NCI-H146 (cell line): ENCODE results near the gene ZBTB2.
A peak's percentile ranks its signal among the peaks of the same experiment; 100 is the strongest.

Experiments
- DNase-seq: peaks from one replicate; lab custom pipeline; 2025; lab: John Stamatoyannopoulos, UW

Gene ZBTB2

DNA sequence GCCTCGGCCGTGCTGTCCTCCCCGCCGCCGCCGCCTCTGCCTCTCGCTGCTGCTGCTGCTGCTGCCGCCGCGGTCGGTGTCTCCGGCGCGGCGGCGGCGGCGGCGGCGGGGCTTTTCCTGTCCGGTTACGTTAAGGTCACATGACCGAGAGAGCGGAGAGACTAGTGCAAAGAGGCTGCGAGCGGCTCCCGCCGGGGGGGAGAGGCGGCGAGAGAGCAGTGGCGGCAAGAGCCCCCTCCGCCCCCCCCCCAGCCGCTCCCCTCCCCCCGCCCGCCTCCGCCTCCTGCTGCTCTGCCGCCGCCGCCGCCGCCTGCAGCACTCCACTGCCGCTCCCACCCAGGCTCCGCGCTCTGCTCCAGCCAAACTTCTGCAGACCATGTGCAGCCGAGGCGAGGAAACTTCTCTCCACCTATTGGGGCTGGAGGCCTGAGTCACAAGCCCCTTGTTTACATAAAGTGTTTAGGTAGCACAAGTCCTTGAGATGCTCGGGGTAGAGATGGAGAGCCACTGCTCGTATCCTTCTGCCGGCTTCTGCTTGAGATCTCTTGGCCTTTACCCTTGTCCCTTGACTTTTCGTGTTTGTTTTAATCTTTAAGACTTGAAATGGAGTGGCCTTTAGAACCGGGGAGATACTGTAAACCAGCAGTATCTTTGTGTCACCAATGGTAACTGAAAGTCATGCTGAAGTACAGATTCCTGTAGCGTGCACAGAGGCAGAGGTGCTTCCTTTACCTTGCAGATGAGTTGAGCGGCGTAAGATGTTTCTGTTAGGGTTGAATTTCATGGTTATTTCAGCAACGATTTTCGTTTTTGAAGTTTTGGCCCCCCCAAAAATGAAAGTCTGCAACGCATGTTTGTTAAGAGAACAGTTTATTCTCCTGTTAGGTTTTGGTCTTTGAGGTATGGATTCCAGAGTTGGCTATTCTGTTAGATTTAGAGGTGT is at the start of gene ZBTB2:
Gene ZBTB2, minus strand, starts transcription at position 89 of the 943 bp plus-strand sequence. CDS start 17,922 bp downstream, outside the sequence.
- DNase-seq, result peak; percentile 84

DNA sequence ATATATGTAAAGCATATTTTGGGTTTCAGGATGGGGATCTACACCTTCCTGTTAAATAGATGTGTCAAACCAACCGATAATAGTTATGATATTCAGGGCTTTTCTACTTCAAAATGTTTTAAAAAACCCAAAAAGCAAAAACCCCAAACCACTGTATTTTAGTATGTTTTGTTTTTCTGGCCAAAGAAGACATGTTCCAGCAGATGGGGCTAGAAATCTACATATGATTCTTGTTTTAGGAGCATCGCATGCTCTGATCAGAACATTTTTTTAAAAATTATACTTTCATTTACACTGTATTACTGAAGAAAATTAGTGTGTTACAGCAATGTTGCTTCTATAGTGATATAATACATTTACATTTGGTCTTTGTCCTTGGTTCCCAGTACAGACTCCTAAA is 49.6 kb upstream of the ZBTB2 start:
- no peak for DNase-seq

GRCh38 chr6:151440498-151440897 is 49.1 kb upstream of the ZBTB2 start:
- no peak for DNase-seq

DNA sequence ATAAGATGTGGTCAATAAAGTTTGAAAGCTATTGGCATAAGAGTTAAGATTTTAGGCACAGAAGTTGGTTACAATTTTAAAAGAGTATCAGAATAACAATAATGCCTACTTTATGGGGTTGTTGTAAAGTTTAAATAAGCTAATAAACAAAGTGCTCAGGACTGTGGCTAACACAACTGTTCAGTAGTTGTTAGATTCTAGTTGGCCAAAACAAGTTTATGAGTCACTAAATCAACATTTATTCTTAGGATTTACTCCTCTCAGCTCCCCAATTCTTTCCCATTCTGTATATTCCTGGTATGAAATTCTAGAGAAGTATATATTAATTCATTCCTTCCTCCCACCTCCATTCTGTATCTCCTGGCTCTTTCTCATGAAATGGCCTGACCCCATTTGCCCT is 46.0 kb upstream of the ZBTB2 start:
- no peak for DNase-seq

DNA sequence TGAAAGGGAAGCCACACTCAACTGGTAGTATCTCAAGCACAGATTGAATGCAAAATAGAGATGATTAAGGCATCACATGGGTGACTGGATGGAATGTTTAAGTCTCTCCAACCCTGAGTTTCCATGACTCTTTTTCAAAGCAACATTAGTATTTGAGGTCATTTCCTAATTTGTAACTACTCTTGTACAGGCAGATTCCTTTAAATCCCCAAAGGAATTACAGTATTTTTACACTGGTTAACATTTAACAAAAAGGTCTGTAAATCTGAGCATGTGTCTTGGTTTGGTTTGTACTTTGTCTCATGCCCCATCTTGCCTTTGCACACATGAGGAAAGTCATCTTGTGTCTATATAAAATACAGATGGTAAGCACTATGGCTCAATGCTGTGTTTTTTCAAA is 45.4 kb upstream of the ZBTB2 start:
- no peak for DNase-seq

- DNase-seq, result no peak
These were observed 44.9 kb upstream of the ZBTB2 start for GRCh38 chr6:151436300-151436699.

DNA sequence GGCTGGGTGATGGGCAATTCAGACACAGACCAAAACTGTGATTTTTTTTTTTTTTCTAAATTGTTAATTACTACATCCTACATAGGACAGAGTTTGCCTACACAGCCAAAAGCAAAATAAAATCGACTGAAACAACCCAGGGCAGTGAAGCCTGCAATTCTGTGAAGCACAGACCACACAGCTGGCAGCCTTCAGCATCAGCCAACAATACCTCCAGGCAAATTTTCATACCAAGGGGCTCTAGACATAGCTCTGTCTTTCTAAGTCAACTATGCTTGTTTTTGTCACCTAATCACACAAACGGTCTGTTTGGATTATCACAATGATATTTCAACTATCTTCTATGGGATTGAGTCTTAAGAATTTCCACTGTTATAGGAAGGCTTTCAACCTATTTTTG is 43.0 kb upstream of the ZBTB2 start:
- DNase-seq, result no peak

- DNase-seq, result no peak
These were observed 41.3 kb upstream of the ZBTB2 start for GRCh38 chr6:151432651-151433050.

GRCh38 chr6:151431337-151431736 is 40.0 kb upstream of the ZBTB2 start:
- no peak for DNase-seq

DNA sequence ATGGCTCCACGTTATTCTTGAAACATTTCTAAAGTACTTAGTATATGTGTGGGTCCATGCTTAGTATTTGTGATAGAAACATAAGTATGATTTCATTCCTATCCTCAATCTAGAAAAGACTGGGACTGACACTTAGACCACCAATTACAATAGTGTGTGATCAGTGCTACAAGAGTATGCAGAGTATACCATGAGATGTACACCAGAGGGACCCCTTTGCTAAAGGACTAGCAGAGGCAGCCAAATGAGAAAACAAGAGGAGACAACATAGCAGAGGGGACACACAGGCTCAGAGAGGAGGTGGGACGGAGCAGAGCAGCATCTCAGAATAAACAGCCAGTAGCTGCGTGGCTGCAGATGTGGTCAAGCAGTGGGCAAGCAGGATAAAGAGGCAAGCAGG is 39.5 kb upstream of the ZBTB2 start:
- no peak for DNase-seq

DNA sequence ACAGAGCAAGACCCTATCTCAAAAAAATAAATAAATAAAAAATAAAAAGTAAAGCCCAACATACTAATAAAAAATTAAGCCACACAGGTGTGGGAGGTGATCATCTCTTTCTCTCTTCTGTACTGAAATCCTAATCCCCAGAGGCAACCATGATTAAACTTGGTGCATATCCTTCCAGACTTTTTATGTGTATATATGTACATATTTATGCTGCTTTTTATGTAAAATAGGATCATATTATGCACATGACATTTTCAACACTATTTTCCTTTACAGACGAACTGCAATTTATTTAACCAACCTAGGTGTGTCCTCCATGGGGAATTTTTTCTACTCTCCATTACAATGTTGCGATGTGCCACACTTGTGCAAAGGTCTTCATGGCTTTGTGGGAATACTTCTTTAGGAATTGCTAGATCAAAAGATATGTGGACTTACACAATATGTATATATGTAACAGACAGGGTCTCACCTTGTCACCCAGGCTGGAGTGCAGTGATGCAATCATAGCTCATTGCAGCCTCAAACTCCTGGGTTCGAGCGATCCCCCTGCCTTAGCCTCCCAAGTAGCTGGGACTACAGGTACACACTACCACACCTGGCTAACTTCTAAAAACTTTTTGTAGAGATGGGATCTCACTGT is 36.9 kb upstream of the ZBTB2 start:
- DNase-seq, result no peak

- DNase-seq, result no peak
These were observed 34.2 kb upstream of the ZBTB2 start for GRCh38 chr6:151425561-151425960.

- no peak for DNase-seq
These were observed 31.6 kb upstream of the ZBTB2 start for GRCh38 chr6:151422981-151423380.

GRCh38 chr6:151417477-151417876 is 26.1 kb upstream of the ZBTB2 start:
- no peak for DNase-seq

DNA sequence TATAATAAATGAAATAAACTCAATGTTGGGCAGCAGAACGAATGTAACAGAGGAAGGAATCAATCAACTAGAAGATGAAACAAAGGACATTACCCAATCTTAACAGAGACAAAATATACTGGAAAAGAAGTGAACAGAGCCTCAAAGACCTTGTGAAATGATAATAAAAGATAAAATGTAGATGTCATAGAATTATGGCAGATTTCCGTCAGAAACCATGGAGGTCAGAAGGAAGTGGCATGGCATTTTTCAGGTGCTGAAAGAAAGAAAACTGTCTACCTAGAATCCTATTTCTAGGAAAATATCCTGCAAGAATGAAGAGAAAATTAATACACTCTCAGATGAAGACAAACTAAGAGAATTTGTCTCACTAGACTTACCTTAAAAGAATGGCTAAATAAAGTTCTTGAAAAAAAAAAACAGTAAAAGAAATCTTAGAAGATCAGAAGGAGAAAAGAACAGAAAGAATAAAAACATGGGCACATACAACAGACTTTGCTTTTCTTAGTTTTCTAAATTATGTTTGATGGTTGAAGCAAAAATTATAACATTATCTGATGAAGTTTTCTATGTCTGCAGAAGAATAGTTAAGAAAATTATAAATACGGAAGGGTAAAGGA is 23.4 kb upstream of the ZBTB2 start:
- DNase-seq, result no peak

GRCh38 chr6:151413372-151414145 is 22.2 kb upstream of the ZBTB2 start:
- DNase-seq, result no peak

GRCh38 chr6:151412909-151413308 is 21.6 kb upstream of the ZBTB2 start:
- no peak for DNase-seq

GRCh38 chr6:151409679-151410078 is 18.3 kb upstream of the ZBTB2 start:
- no peak for DNase-seq

GRCh38 chr6:151409260-151409659 is 17.9 kb upstream of the ZBTB2 start:
- DNase-seq, result no peak

GRCh38 chr6:151408858-151409257 is 17.5 kb upstream of the ZBTB2 start:
- DNase-seq, result no peak

DNA sequence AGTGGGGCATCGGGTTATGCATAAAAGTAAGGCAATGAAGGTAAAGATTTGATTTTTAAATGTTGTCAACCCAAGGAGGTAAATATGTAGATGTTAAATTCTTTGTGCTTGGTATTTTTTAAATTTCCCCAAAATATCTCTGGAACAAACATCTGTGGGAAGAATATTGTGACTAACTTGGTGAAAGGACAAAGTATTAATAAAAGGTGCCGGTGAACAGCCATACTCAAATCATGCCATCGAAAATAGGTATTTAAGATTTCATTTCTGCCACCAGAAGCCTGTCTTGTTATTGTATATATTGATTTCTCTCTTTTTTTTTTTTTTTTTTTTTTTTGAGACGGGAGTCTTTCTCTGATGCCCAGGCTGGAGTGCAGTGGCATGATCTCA is 12.6 kb upstream of the ZBTB2 start:
- no peak for DNase-seq

- DNase-seq, result no peak
These were observed 10.9 kb upstream of the ZBTB2 start for GRCh38 chr6:151402228-151402627.
